LNCaP clone FGC (cell line): ENCODE data around the gene GNAS-AS1.

Experiments
- DNase-seq: peaks from one replicate; pipeline ENCODE4 v3.0.0-alpha.2; 2011; ENCODE audit warnings: low read depth
- H3K4me3 ChIP-seq: 2 replicates; pipeline ENCODE4 v1.5.1; 2011; ENCODE audit warnings: mild to moderate bottlenecking, low read depth, low read length, control low read depth
- TF ChIP-seq, protein P1 (sequence below): IDR thresholded peaks from 2 replicates; pipeline ENCODE4 v1.5.1; 2012; ENCODE audit warnings: mild to moderate bottlenecking; ENCODE audit not compliant: control insufficient read depth, insufficient read depth; ENCODE audit errors: extremely low read depth

The GNAS-AS1 gene

GRCh38 chr20:58776109-58776508 is 74.6 kb downstream of the GNAS-AS1 start:
- TF ChIP-seq, protein P1, sequence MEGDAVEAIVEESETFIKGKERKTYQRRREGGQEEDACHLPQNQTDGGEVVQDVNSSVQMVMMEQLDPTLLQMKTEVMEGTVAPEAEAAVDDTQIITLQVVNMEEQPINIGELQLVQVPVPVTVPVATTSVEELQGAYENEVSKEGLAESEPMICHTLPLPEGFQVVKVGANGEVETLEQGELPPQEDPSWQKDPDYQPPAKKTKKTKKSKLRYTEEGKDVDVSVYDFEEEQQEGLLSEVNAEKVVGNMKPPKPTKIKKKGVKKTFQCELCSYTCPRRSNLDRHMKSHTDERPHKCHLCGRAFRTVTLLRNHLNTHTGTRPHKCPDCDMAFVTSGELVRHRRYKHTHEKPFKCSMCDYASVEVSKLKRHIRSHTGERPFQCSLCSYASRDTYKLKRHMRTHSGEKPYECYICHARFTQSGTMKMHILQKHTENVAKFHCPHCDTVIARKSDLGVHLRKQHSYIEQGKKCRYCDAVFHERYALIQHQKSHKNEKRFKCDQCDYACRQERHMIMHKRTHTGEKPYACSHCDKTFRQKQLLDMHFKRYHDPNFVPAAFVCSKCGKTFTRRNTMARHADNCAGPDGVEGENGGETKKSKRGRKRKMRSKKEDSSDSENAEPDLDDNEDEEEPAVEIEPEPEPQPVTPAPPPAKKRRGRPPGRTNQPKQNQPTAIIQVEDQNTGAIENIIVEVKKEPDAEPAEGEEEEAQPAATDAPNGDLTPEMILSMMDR, result no peak
- no peak for DNase-seq
- H3K4me3 ChIP-seq, result no peak overlapping the region

DNA sequence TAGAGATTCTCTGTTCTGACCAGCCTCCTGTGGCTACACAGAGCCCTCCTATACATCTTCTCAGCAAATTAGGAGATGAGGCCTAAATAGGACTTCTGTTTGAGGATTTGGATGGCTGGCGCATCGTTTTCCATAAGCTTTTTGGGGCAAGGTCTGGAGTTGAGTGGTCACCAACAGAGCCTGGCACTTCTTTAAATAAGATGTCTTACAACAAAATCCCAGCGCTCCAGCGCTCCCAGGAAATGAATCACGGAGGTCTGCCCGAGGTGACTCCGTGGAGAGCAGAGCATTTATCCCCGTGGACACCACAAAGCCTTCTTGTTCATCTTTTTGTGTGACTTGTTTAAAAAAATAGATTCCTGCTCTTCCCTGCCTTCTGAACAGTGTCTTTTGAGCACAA is 75.3 kb downstream of the GNAS-AS1 start:
- no peak overlapping the region for H3K4me3 ChIP-seq
- DNase-seq, result no peak

GRCh38 chr20:58774667-58775263 is 75.9 kb downstream of the GNAS-AS1 start:
- TF ChIP-seq, protein P1, result no peak
- no peak overlapping the region for H3K4me3 ChIP-seq
- no peak for DNase-seq

More for the DNA sequence above, 75.3 kb downstream of the GNAS-AS1 start:
- TF ChIP-seq, protein P1, result no peak

- DNase-seq, result no peak
- TF ChIP-seq, protein P1, result no peak
- no peak overlapping the region for H3K4me3 ChIP-seq
Observed at GRCh38 chr20:58774214-58774613, 76.5 kb downstream of the GNAS-AS1 start.

DNA sequence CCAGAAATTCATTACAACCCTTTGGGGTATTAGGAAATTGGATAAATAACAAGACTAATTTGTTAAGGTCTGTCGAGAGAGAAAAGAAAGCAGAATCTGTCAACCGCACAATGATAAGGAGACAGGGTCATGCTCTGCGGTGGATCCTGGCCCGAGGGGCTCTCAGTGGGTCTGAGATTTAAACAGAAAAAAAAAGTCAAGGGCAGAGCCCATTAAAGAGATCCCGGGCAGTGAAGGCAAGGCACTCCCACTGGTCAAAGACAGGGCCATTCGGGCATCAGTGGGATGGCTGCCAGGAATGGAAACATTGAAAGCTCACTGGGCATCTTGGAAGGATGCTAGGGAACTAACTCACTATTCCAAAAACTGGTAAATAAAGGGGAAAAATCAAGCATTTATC is 77.9 kb downstream of the GNAS-AS1 start:
- TF ChIP-seq, protein P1, result no peak
- no peak for DNase-seq
- H3K4me3 ChIP-seq, result no peak overlapping the region
